Heart left ventricle (tissue), 16 donors: ENCODE measurements around the gene MGAT4A. TPM values are rescaled to one million over a fixed set of nuclear protein-coding genes. Genes with fewer than 3 reads are reported as not detected.

Source experiments
- ATAC-seq, 4 donors: fragments of 200-7000 bp; cut with Tn5 transposase; one replicate each; pipeline ENCODE4 v1.9.1; 2020 to 2022; ENCODE audit warnings: moderate library complexity in 4 of 4, mild to moderate bottlenecking in 3 of 4, moderate number of reproducible peaks in 1 of 4
- DNase-seq, 5 donors: peaks; one replicate each; pipeline ENCODE4 v3.0.0-alpha.2; 2020
- H3K27ac ChIP-seq, 12 donors: fragments of 200-600 bp; sonication (generic) in 4 of 12; one replicate each; pipeline versions ENCODE4 v1.5.0 to v1.8.0; 2016 to 2022; ENCODE audit warnings: mild to moderate bottlenecking in 2 of 12
- H3K27me3 ChIP-seq, 9 donors: fragments of 200-600 bp; sonication (generic) in 2 of 9; one replicate each; pipeline versions ENCODE4 v1.5.1 to v1.8.0; 2016 to 2022; ENCODE audit warnings: mild to moderate bottlenecking in 3 of 9
- H3K36me3 ChIP-seq, 9 donors: fragments of 200-600 bp; sonication (generic) in 2 of 9; one replicate each; pipeline versions ENCODE4 v1.5.0 to v1.8.0; 2018 to 2022; ENCODE audit warnings: mild to moderate bottlenecking in 2 of 9
- H3K4me1 ChIP-seq, 12 donors: fragments of 200-600 bp; sonication (generic) in 4 of 12; one replicate each; pipeline versions ENCODE4 v1.5.0 to v1.8.0; 2016 to 2022; ENCODE audit warnings: mild to moderate bottlenecking in 3 of 12
- H3K4me3 ChIP-seq, 12 donors: fragments of 200-600 bp; sonication (generic) in 4 of 12; one replicate each; pipeline versions ENCODE4 v1.5.0 to v1.8.0; 2017 to 2022; ENCODE audit warnings: mild to moderate bottlenecking in 9 of 12, moderate library complexity in 4 of 12
- H3K9me3 ChIP-seq, 12 donors: fragments of 200-600 bp; sonication (generic) in 4 of 12; one replicate each; pipeline versions ENCODE4 v1.5.0 to v1.8.0; 2016 to 2022; ENCODE audit warnings: mild to moderate bottlenecking in 1 of 12
- CTCF ChIP-seq, 12 donors: fragments of 200-600 bp; sonication (generic) in 4 of 12; IDR thresholded peaks; one replicate each; pipeline versions ENCODE4 v1.5.0 to v1.8.0; 2018 to 2022; ENCODE audit warnings: antibody characterized with exemption in 12 of 12, mild to moderate bottlenecking in 5 of 12
- POLR2A ChIP-seq, 2 donors: fragments of 450-650 bp; IDR thresholded peaks; one replicate each; pipeline ENCODE4 v1.6.1; 2017; ENCODE audit warnings: antibody characterized with exemption in 2 of 2, mild to moderate bottlenecking in 2 of 2, moderate library complexity in 2 of 2
- WGBS, 4 donors: extraction: QIAGEN DNeasy Blood & Tissue Kit in 2 of 4; methylation state at CpG; one replicate each; pipeline versions ENCODE4 v1.1.5 to v1.1.7; 2013 to 2018; 5-methylcytosine and 5-hydroxymethylcytosine counted together
- intact Hi-C, 10 donors: fragments of 100-400 bp; cut with DNase I; formaldehyde crosslinking; loops; one replicate each; pipeline versions ENCODE4 v1.11.1 to v1.14.2; 2022
- polyA plus RNA-seq, 2 donors: library from polyadenylated mRNA; stranded (reverse); fragments of 200-250 nt; gene quantifications; one replicate each; pipeline ENCODE4 v1.2.3, GENCODE V29; 2013
- total RNA-seq, 9 donors: library from RNA; depleted of rRNA in 2 of 9; stranded (reverse); fragments of >200 nt in 2 of 9; fragmentation: NEBNext Ultra II Directional in 3 of 9; extraction: Animal tissue kit (Norgen Biotek cat#: 25700) in 3 of 9; gene quantifications; one replicate each; pipeline versions ENCODE4 v1.1.0 to v1.2.4, GENCODE V29; 2016 to 2023
- donor health status: ischemic (EF 13 %, LVEDD 7.1; RV severe dilation, severe dysfunction).
- donor health status: healthy with polysubstance abuse.
- donor health status: DM: no; HTN: yes; CAD: no.
- donor health status: DM: no; HTN: no; CAD: no.
- donor health status: ischemic (EF 25% LVEDD 6.9; RV normal size, moderate dysfunction).
- donor health status: ischemic (EF 25% LVEDD 5.7; RV mildly dilated, moderate dysfunction).
- donor health status: healthy.
- donor health status: DM: yes; HTN: yes; CAD: no.
- donor health status: ischemic (EF 35%, LVEDD 5.7; RV mildly dilated, moderate dysfunction).
- donor health status: nonischemic (EF 11% LVEDD 7.7; RV severe dilation, severe dysfunction).
- donor health status: DM: yes; HTN: yes; CAD: no.
- donor health status: PGD.
- donor health status: ischemic (EF 29% LVEDD 5.4; RV normal size, mild dysfunction).
- donor health status: nonischemic (EF 23%, LVEDD 6.1; RV moderate dilation, normal function).

Gene MGAT4A
- total and polyA plus RNA-seq, 11 donors = 4.2 to 45.0 (median 17.7) TPM

GRCh38 chr2:98739020-98739419 lies 8.1 kb upstream of the MGAT4A start:
- intact Hi-C loops = loop anchor here in 3 of 10 donors (10.0 kb wide), 2 partner anchors 84 to 86 kb away; no protein-coding TSS in a partner anchor

GRCh38 chr2:98738304-98738703 lies 7.4 kb upstream of the MGAT4A start:
- Histone ChIP-seq H3K27me3 (no peaks in the 10 kb centered on the region), H3K27ac (no peak overlapping the region), H3K4me3 (no peak overlapping the region), H3K36me3 (no peaks in the 10 kb centered on the region), H3K4me1 (peaks cover 0 to 38% (median 0%) of the 10 kb centered on the region in 12 donors), H3K9me3 (no peaks in the 10 kb centered on the region)
- intact Hi-C loops = loop anchor here in 3 of 10 donors (10.0 kb wide), 2 partner anchors 84 to 86 kb away; no protein-coding TSS in a partner anchor
- 91 to 98% (median 93%) methylated on average over 3 of the region's 3 CpGs for WGBS, 4 donors
- no peak for TF ChIP-seq CTCF (IDR thresholded peaks at IDR 0.05)
- TF ChIP-seq POLR2A (IDR thresholded peaks at IDR 0.05) = no peak
- no peak for ATAC-seq
- no peak for DNase-seq

More at GRCh38 chr2:98739020-98739419, 8.1 kb upstream of the MGAT4A start:
- no peaks in the 10 kb centered on the region for H3K27me3 ChIP-seq
- TF ChIP-seq POLR2A (IDR thresholded peaks at IDR 0.05) = no peak
- TF ChIP-seq CTCF (IDR thresholded peaks at IDR 0.05) = no peak
- no peaks in the 10 kb centered on the region for H3K9me3 ChIP-seq
- H3K36me3 ChIP-seq = no peaks in the 10 kb centered on the region
- H3K4me3 ChIP-seq = no peak overlapping the region
- H3K27ac ChIP-seq = no peak overlapping the region
- H3K4me1 ChIP-seq = peaks cover 0 to 39% (median 1%) of the 10 kb centered on the region in 12 donors
- ATAC-seq (no peak), DNase-seq (no peak)

GRCh38 chr2:98737848-98738247 lies 6.9 kb upstream of the MGAT4A start:
- ATAC-seq (no peak), DNase-seq (no peak)
- WGBS, 4 donors = 83 to 93% (median 92%) methylated on average over 4 of the region's 4 CpGs
- Histone ChIP-seq H3K9me3 (no peaks in the 10 kb centered on the region), H3K27me3 (no peaks in the 10 kb centered on the region), H3K4me3 (no peak overlapping the region), H3K4me1 (peaks cover 0 to 42% (median 0%) of the 10 kb centered on the region in 12 donors), H3K36me3 (no peaks in the 10 kb centered on the region), H3K27ac (no peak overlapping the region)
- TF ChIP-seq CTCF (IDR thresholded peaks at IDR 0.05) (no peak), POLR2A (IDR thresholded peaks at IDR 0.05) (no peak)
- intact Hi-C loops = loop anchor here in 3 of 10 donors (10.0 kb wide), 2 partner anchors 83 to 87 kb away; no protein-coding TSS in a partner anchor

- H3K9me3 ChIP-seq = no peaks in the 10 kb centered on the region
- no peak for ATAC-seq
- no peak overlapping the region for H3K4me3 ChIP-seq
- intact Hi-C loops = loop anchor here in 3 of 10 donors (10.0 kb wide), 2 partner anchors 82 to 88 kb away; no protein-coding TSS in a partner anchor
- peaks cover 0 to 54% (median 6%) of the 10 kb centered on the region in 12 donors for H3K4me1 ChIP-seq
- DNase-seq = no peak
- 90 to 96% (median 91%) methylated on average over 2 of the region's 2 CpGs for WGBS, 4 donors
- no peaks in the 10 kb centered on the region for H3K36me3 ChIP-seq
- H3K27ac ChIP-seq = no peak overlapping the region
- no peaks in the 10 kb centered on the region for H3K27me3 ChIP-seq
- TF ChIP-seq CTCF (IDR thresholded peaks at IDR 0.05) = no peak
- no peak for TF ChIP-seq POLR2A (IDR thresholded peaks at IDR 0.05)
Measured at GRCh38 chr2:98736464-98736889, 5.5 kb upstream of the MGAT4A start.
